Lower leg skin (tissue), 3 donors: Measurements from ENCODE around the gene SUGCT.

Experiments
- POLR2A ChIP-seq, 2 donors: fragments of 450-650 bp; IDR thresholded peaks; one replicate each; pipeline ENCODE4 v1.6.1; 2016 to 2017; ENCODE audit warnings: antibody characterized with exemption in 2 of 2, mild to moderate bottlenecking in 1 of 2, moderate library complexity in 1 of 2
- TF ChIP-seq, protein P1 (sequence below), 3 donors: fragments of 450-650 bp; IDR thresholded peaks; one replicate each; pipeline ENCODE4 v1.5.1; 2016; ENCODE audit warnings: antibody characterized with exemption in 3 of 3, mild to moderate bottlenecking in 3 of 3, moderate library complexity in 2 of 3

DNA sequence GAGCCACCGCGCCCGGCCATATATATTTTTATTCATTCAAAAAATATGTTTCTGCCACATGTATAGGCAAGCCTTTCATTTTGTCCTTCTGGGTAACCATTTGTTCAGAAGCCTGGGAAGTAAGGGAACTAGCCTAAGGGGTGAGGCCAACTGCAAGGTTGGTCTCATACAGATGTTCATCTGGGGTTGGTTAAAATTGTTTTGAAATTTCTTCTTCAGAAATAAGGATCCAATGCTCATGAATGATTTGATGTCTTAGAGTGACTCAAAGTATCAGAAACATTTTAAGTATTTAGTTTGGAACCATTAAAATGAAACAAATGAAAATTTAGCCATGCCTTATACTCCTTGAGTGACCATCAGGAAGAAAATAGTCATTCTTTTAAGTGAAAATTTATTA lies 397.2 kb downstream of the SUGCT start:
- TF ChIP-seq, protein P1, sequence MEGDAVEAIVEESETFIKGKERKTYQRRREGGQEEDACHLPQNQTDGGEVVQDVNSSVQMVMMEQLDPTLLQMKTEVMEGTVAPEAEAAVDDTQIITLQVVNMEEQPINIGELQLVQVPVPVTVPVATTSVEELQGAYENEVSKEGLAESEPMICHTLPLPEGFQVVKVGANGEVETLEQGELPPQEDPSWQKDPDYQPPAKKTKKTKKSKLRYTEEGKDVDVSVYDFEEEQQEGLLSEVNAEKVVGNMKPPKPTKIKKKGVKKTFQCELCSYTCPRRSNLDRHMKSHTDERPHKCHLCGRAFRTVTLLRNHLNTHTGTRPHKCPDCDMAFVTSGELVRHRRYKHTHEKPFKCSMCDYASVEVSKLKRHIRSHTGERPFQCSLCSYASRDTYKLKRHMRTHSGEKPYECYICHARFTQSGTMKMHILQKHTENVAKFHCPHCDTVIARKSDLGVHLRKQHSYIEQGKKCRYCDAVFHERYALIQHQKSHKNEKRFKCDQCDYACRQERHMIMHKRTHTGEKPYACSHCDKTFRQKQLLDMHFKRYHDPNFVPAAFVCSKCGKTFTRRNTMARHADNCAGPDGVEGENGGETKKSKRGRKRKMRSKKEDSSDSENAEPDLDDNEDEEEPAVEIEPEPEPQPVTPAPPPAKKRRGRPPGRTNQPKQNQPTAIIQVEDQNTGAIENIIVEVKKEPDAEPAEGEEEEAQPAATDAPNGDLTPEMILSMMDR (IDR thresholded peaks at IDR 0.05), result no peak
- no peak for TF ChIP-seq POLR2A (IDR thresholded peaks at IDR 0.05)
